ENCODE measurements around the gene LRRC71. TPM values are rescaled to one million over a fixed set of nuclear protein-coding genes. Genes with fewer than 3 reads are reported as not detected.

LRRC71 gene
- total RNA-seq, 2 donors from 2014 or later = not detected

GRCh38 chr1:156885880-156886355, 34.5 kb upstream of the LRRC71 start:
- Histone ChIP-seq H3K4me3 (ENCODE audit: low read length) (no peak overlapping the region), H3K27me3 (ENCODE audit: control insufficient read depth, insufficient read depth, low read length, poor library complexity, severe bottlenecking) (peaks cover 7% of the 10 kb centered on the region), H3K9me3 (ENCODE audit: control insufficient read depth, low read length) (no peaks in the 10 kb centered on the region), H3K4me1 (ENCODE audit: control insufficient read depth, insufficient read depth, low read length) (peaks cover 6% of the 10 kb centered on the region), H3K36me3 (ENCODE audit: control insufficient read depth, insufficient read depth, low read length) (no peaks in the 10 kb centered on the region), H3K9ac (ENCODE audit: extremely low read depth, low read length, poor library complexity, severe bottlenecking) (no peak overlapping the region), H3K27ac (ENCODE audit: low read depth, low read length) (no peak overlapping the region)
- Mint-ChIP-seq H3K4me3 (no peak overlapping the region), H3K27me3 (ENCODE audit: insufficient read depth) (peaks cover 31% of the 10 kb centered on the region), H3K36me3 (ENCODE audit: low read depth) (no peaks in the 10 kb centered on the region), H3K27ac (no peak overlapping the region), H3K9me3 (no peaks in the 10 kb centered on the region), H3K4me1 (peaks cover 14% of the 10 kb centered on the region)
- DNase-seq = no peak
- TF ChIP-seq, protein P1, sequence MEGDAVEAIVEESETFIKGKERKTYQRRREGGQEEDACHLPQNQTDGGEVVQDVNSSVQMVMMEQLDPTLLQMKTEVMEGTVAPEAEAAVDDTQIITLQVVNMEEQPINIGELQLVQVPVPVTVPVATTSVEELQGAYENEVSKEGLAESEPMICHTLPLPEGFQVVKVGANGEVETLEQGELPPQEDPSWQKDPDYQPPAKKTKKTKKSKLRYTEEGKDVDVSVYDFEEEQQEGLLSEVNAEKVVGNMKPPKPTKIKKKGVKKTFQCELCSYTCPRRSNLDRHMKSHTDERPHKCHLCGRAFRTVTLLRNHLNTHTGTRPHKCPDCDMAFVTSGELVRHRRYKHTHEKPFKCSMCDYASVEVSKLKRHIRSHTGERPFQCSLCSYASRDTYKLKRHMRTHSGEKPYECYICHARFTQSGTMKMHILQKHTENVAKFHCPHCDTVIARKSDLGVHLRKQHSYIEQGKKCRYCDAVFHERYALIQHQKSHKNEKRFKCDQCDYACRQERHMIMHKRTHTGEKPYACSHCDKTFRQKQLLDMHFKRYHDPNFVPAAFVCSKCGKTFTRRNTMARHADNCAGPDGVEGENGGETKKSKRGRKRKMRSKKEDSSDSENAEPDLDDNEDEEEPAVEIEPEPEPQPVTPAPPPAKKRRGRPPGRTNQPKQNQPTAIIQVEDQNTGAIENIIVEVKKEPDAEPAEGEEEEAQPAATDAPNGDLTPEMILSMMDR (conservative IDR thresholded peaks at IDR 0.05) = no peak
- WGBS, 2 experiments (ENCODE audit: insufficient coverage in 1 of 2, insufficient read length in 1 of 2) = 79 to 83% methylated on average over 10 to 13 of the region's 13 CpGs

DNA sequence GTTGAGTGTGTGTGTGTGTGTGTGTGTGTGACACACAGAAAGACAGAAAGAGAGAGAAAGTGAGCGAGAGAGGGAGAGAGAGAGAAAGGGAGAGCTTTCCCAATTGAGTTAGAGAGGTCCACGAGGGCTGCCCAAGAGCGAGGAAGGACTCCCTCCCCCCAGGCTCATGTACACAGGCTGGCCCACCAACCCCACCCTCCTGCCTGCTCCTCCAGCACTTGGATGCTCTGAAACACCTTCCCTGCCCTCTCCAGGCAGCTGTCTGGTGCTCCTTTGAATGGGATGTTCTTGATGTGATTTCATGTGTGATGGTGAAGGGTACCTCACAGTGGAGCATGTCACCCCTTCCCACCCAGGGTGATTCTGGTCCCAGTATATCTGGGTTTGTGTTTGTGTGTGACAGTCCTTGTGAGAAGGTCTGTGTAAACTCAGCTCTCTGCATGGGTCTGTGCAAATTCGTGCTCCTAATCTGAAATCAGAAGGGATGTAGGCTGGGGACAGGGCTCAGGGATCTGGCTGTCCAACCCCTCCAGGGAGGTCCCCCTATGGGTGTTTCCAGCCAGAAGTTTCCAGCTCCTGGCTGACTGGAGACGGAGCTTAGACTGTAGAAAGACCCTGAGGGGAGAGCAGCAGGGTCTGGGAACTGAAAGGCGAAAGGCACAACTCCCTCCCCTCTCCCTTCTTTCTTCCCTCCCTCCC, 33.7 kb upstream of the LRRC71 start:
- Histone ChIP-seq H3K27ac (ENCODE audit: low read depth, low read length) (no peak overlapping the region), H3K27me3 (ENCODE audit: control insufficient read depth, insufficient read depth, low read length, poor library complexity, severe bottlenecking) (peaks cover 15% of the 10 kb centered on the region), H3K4me1 (ENCODE audit: control insufficient read depth, insufficient read depth, low read length) (peaks cover 6% of the 10 kb centered on the region), H3K36me3 (ENCODE audit: control insufficient read depth, insufficient read depth, low read length) (no peaks in the 10 kb centered on the region), H3K4me3 (ENCODE audit: low read length) (no peak overlapping the region), H3K9me3 (ENCODE audit: control insufficient read depth, low read length) (no peaks in the 10 kb centered on the region), H3K9ac (ENCODE audit: extremely low read depth, low read length, poor library complexity, severe bottlenecking) (no peak overlapping the region)
- Mint-ChIP-seq H3K9me3 (no peaks in the 10 kb centered on the region), H3K4me3 (no peak overlapping the region), H3K4me1 (peaks cover 14% of the 10 kb centered on the region), H3K27me3 (ENCODE audit: insufficient read depth) (peaks cover 35% of the 10 kb centered on the region), H3K27ac (no peak overlapping the region), H3K36me3 (ENCODE audit: low read depth) (no peaks in the 10 kb centered on the region)
- DNase-seq = no peak
- 64% methylated on average over 5 of the region's 6 CpGs; no CpG with 5 or more reads in 1 of the 2 experiments for WGBS, 2 experiments (ENCODE audit: insufficient coverage in 1 of 2, insufficient read length in 1 of 2)
- TF ChIP-seq, protein P1 (conservative IDR thresholded peaks at IDR 0.05) = no peak

GRCh38 chr1:156887317-156887716, 33.1 kb upstream of the LRRC71 start:
- peaks cover 21% of the 10 kb centered on the region for H3K27me3 ChIP-seq (ENCODE audit: control insufficient read depth, insufficient read depth, low read length, poor library complexity, severe bottlenecking)
- no peaks in the 10 kb centered on the region for H3K9me3 ChIP-seq (ENCODE audit: control insufficient read depth, low read length)
- H3K36me3 ChIP-seq (ENCODE audit: control insufficient read depth, insufficient read depth, low read length) = no peaks in the 10 kb centered on the region
- no peak overlapping the region for H3K27ac Mint-ChIP-seq
- H3K4me1 ChIP-seq (ENCODE audit: control insufficient read depth, insufficient read depth, low read length) = peaks cover 6% of the 10 kb centered on the region
- H3K27me3 Mint-ChIP-seq (ENCODE audit: insufficient read depth) = peaks cover 37% of the 10 kb centered on the region
- TF ChIP-seq, protein P1 (conservative IDR thresholded peaks at IDR 0.05) = no peak
- no peaks in the 10 kb centered on the region for H3K9me3 Mint-ChIP-seq
- no peak overlapping the region for H3K27ac ChIP-seq (ENCODE audit: low read depth, low read length)
- no peaks in the 10 kb centered on the region for H3K36me3 Mint-ChIP-seq (ENCODE audit: low read depth)
- DNase-seq = no peak
- WGBS, 2 experiments (ENCODE audit: insufficient coverage in 1 of 2, insufficient read length in 1 of 2) = 36% methylated on average over 2 of the region's 3 CpGs; no CpG with 5 or more reads in 1 of the 2 experiments
- H3K4me3 ChIP-seq (ENCODE audit: low read length) = no peak overlapping the region
- no peak overlapping the region for H3K4me3 Mint-ChIP-seq
- no peak overlapping the region for H3K9ac ChIP-seq (ENCODE audit: extremely low read depth, low read length, poor library complexity, severe bottlenecking)
- H3K4me1 Mint-ChIP-seq = peaks cover 14% of the 10 kb centered on the region
